ENCODE measurements around the gene KIF19.
A peak's percentile ranks its signal among the peaks of the same experiment; 100 is the strongest.

KIF19 gene

DNA sequence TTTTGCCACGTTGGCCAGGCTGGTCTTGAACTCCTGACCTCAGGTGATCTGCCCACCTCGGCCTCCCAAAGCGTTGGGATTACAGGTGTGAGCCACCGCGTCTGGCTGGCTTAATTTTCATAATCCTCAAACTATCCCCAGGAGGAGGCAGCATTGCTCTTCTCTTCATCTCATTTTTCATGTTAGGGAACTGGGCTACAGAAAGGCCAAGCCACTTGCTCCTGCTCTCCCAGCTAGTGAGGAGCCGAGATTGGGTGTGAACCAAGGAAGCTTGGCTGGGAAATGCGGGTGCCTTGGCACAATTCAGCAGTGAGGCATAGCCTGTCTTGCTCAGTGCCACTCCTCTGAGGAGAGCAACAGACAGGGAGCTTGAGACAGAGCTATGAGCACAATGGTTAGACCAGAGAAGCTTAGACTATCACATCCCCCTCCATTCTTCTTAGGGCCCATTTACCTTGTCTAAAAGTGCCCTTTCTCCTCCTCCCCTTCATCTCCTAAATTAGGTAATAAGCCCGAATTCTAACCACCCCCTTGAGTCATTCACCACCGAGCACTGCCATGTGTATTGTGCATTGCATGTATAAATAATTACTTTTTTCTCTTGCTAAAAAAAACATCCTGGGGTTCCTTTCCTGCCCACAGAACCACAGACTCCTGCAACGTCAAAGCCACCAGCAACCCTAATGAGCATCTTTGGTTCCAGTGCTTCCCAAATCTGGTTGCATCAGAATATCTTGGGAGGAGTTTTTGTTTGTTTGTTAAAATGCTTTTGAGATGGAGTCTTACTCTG lies 20.0 kb upstream of the KIF19 start:
- DNase-seq, result peak; percentile 83 to 95

DNA sequence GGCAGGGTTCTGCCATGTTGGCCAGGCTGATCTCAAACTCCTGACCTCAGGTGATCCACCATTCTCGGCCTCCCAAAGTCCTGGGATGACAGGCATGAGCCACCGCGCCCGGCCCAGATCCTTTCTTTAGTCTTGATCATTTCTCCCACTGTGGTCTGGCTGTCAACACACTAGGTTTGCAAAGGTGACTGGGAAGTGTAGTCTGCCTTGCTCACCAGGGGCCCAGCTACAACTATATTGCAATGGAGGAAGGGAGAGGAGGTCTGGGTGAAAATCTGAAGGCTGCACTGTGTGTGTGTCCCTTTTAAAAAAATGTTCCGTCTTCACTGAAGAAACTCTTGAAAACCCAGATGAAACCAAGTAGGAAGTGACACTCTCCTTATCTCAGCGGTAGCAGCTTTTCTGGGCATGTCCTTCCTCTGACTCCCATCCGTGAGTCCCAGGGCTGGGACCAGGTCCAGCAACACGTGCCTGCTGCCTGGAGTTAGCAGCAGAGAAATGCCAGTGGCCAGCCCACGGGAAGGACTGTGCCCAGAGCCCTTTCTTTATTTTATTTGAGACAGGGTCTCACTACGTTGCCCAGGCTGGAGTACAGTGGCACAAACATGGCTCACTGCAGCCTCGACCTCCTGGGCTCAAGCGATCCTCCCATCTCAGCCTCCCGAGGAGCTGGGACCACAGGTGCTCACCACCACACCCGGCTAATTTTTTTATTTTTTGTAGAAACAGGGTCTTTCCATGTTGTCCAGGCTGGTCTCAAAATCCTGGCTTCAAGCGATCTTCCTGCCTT lies 17.8 kb upstream of the KIF19 start:
- no peak for DNase-seq

DNA sequence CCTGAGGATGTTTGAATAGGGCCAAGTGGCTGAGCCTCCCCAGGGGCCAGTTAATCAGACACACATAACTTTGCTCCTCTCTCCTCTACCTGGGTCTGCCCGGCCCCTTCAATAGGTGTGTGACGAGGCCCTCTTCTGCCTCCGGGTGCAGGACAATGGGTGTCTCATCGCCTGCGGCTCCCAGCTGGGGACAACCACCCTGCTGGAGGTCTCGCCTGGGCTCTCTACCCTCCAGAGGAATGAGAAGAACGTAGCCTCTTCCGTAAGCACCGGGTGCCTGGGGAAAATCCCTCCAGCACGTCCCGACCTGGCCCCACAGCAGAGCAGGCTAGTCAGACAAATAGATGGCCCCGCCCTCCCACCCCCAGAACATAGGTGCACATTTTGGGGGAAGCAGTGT lies 16.1 kb upstream of the KIF19 start:
- DNase-seq, result no peak

DNA sequence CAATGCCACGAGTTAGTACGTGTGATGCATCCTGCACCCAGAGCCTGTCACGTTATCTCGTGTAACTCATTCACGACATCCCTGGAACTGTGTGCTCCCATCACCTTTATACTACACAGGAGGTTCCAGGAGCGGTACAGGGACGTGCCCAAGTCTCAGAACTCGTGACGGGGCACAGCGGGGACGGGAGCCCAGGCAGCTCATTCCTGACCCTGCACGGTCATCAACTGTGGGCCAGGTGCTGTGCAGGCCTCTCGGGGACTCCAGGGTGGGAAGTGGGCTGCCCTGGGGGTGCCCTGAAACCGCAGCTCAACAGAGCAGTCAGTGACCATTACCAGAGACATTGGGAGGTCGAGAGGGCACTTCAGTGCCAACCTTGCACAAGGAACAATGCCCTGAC lies 11.1 kb upstream of the KIF19 start:
- no peak for DNase-seq

DNA sequence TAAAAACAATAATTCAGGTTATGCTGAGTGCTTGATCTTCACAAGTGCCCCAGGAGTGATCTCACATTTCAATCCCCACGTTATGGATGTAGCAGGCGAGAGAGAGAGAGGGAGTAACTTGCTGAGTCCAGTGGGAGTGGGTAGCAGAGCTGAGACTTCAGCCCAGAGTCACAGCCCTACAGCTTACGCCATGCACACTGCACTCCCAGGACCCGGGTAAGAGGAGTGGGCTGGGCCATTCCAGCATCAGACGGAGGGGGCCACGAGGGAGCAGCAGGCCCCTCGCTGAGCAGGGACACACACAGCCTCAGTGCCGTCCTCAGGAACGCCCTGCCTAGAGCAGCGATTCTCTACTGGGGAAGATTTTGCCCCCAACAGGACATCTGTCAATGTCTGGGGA lies 9.8 kb upstream of the KIF19 start:
- DNase-seq, result peak; percentile 98 to 100

DNA sequence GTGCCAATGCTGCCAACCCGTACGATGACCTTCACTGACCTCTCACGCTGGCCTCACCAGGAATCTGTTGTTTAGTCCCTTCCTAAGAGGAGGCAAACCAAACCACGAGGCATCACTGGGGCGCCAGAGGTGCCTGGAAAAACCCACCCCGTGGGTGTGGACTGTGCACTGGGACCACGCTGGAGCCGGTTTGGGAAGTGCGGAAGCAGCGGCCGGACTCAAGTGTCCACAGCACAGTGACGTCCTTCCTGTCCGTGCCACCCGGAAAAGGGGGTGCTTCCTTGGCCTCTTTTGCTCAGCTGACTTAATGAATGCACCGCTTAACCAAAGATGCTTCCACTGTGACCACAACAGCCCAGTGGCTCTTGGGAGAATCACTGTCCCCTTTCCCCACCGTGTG lies 9.0 kb upstream of the KIF19 start:
- DNase-seq, result no peak

DNA sequence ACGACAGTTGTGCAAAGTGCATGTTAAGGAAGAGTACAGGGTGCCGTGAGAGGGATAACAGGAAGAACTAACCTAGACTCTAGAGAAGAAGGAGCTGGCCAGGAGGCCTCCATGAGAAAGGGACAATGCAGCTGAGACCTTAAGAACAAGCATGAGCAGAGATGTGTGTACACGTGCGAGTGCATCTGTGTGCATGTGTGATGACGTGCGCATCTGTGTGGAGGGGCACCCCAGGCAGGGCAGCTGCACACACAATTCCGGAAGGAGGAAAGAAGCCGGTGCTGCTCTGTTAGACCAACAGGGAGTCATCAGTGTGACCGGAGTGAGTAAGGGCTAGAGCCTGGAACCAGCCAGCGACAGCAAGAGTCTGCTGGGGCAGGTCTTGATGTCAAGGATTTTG lies 7.6 kb upstream of the KIF19 start:
- DNase-seq, result no peak

DNA sequence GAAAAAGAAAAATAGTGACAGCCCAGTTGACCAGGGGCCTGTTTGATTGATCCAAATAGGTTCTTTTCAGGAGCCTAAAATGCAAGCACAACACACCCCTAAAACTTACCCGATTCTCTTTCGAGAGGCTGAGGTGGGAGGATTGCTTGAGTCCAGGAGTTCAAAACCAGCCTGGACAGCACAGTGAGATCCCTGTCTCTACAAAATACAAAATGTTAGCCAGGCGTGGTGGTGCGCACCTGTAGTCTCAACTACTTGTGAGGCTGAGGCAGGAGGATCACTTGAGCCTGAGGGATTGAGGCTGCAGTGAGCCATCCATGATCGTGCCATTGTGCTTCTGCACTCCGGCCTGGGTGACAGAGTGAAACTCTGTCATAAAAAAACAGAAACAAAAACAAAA lies 1.5 kb upstream of the KIF19 start:
- DNase-seq, result no peak

DNA sequence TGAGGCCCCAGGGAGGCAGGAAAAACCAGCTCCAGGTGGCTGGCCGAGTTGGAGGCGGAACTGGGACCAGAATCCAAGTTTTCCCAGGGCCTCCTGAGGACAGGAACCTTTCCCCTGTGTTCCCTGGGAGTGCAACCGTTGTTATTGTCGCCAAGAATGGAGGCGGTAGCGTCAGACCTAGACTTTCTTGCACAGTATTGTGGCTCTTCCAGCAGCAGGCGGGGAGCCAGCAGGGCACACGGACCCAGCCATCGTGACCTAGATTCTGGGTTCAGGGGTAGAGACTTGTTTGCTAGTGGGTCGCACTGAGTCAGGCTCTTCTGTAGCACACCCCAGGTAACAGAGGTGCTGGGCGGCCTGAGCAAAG lies 667 bp upstream of the KIF19 start:
- no peak for DNase-seq

DNA sequence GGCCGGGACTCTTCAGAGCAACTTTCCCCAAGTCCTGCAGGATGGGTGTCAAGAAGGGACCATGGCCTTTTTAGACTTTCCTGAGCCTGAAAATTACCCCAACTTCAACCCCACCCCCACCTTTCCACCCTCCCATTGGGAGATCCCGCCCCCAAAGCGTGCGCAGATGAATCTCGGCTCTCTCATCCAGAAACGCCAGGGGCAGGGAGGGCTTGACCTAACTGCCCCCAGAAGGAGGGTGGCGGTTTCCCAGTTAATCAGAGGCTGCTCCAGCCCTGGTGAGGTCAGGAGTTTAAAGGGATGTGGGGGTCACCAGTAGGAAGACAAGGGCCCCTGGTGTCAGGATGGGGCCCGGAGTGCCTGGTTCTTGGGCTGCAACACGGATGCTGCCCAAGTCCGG lies 480 bp downstream of the KIF19 start:
- DNase-seq, result no peak

DNA sequence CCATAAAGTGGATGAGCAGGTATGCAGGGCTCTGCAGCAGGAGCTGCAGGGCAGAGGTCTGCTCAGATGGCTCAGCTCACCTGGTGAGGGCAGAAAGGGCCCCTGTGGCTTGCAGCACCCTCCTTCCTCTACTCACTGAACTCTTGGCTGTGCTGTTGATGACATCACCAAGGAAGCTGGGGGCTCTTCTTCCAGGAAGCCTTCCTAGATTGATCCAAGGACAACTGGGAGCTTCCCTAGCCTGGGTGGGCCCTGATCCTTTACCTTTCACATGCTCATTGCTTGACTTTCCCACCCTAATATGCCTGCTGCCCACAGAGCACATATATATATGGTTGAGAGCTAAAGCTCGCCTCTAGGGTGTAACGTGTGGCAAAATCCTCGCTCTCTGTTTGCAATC lies 2.5 kb downstream of the KIF19 start:
- no peak for DNase-seq

DNA sequence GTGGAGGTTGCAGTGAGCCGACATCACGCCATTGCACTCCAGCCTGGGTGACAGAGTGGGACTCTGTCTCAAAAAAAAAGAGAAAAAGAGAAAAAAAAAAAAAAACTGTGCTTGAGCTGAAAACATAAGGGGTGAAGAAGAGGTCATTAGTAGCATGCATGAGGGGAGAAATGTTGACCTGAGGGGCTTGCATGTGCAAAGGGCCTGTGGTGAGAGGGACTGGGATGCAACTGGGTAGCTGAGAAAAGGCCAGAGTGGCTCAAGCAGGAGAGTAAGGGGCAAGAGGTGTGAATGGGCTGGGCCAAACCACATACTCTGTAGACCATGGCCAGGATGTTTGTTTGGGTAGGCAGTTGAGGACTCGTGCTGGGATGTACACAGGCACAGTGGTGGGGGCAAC lies 3.4 kb downstream of the KIF19 start:
- no peak for DNase-seq

DNA sequence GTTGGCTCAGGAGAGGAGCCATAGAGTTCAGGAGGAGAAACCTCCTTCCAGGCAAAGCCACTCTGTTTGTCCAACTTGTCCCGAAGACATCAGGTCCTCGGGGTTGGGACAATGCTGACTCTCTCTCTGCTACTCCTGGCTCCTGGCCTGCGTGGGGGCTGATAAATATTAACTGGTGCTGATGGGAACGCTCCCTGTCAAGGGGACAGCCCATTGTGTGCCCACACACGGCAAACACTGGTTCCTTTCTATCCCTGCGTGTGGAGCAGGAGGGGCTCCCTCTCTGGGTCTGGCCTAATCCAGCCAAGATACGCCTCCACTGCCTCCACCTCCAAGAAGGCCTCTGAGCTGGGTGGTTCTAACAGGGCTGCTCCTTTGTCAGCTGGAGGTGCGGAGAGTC lies 4.4 kb downstream of the KIF19 start:
- no peak for DNase-seq

DNA sequence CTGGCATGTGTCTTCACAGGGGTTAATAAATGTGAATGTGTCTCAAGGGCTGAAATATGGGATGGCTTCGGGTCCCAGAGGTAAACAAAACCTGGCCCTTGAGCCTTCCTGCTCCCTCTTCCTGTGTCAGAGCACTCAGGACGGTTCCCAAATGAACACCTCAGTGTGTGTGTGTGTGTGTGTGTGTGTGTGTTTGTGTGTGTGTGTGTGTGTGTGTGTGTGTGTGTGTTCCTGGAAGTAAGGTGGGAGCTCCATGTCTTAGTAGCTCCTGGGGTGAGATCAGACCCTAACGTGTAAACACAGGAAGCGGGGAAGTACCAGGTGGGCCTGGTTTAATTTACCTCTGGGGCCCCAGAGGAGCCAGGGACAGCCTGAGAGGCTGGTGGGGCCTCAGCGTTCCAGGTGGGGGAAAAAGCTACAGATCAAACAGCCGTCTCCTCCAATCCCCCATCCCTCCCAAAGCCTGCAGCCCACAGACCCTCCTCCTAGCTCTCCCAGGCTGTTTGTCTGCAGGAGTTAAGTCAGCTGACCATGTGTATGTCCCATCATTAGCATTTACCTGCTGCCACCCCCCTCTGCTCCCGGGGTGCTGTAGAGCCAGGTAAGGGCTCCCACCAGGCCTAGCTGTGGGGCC lies 6.1 kb downstream of the KIF19 start:
- peak; percentile 56 to 76 for DNase-seq

DNA sequence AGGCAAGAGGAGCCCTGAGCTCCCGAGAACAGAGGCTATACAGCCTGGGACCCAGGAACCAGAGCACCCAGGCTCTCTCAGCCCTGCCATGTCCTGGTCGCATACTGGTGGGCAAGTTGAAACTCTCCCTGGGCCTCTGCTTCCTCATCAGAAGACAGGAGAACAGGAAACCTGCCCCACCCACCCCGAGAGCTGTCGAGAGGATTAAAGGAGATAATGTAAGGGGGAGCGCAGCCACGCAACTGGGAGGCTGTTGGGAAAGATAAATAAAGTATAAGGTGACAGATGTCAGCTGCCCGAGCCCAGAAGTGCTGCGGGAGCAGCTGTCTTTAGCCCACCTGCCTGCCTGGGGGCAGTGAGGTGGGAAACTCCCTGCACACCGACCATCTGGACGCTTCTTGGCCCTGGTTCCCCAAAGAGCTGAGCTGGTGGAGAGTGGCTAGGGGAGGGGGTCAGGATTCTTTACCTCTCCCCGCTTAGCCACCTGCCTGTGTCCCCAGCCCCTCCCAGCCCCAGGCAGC lies 6.8 kb downstream of the KIF19 start:
- DNase-seq, result peak; percentile 100

DNA sequence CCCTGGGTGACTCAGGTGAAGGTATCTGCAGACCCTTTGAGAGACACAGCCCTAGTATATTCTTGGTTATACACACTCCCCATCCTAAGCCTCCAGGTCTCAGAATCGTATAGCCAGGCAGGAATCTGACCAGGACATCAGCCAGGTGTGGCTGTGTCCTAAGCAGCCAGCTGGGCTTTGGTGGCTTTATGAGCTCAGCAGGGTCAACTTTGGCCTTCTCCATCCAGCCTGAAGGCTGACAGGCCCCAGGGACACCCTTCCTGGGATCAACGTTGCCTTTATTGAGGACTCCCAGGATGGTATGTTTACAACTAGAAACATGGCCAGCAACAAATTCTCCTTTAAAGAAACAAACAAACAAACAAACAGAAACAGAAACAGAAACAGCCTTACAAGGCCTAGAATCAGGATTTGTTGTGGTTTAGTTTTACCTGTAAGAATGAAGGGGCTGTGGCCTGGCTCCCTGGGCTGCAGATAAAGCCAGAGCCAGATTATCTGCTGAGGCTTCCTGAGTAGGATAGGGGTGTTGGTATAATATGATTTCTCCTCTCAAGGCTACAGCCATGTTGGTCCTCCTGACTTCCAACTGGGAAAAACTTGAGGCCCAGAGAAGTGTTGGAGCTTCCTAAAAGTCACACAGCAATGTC lies 8.5 kb downstream of the KIF19 start:
- no peak for DNase-seq

DNA sequence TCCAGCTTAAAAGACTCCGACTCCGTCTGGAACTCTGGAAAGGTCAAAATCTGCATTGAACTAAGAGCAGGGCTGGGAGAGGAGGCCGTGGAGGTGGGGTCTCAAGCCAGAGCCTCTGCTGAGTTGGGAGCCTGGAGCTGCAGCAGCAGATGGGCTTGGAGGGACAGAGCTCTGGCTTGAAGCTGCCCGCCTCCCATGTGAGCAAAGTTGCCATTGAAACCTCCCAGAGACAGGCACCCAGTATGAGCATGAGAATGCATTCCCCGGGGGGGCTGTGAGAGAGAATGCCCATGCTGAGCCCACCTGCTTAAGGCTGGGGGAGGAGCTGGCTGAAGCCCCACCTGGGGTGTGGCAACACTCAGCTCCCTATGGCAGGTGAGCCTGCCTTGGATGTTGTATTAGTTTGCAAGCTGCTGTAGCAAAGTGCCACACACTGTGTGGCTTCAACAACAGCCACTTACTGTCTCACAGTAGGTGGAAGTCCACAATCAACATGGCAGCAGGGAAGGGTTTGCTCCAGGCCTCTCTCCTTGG lies 9.6 kb downstream of the KIF19 start:
- DNase-seq, result peak in 1 of 2 experiments; percentile 58

DNA sequence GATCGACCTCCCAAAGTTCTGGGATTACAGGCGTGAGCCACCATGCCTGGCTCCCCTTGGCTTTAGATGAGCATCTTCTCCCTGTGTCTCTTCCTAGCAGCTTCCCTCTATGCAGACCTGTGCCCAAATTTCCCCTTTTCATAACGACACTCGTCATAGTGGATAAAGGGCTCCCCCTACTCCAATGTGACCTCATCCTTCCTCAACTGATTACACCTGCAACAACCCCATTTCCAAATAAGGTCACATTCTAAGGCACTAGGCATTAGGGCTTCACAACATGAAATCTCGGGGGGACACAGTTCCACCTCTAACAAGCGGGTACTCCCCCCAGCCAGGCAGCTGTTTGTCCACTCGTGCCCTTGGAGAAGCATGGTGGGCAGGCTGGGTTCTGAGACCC lies 10.3 kb downstream of the KIF19 start:
- no peak for DNase-seq

DNA sequence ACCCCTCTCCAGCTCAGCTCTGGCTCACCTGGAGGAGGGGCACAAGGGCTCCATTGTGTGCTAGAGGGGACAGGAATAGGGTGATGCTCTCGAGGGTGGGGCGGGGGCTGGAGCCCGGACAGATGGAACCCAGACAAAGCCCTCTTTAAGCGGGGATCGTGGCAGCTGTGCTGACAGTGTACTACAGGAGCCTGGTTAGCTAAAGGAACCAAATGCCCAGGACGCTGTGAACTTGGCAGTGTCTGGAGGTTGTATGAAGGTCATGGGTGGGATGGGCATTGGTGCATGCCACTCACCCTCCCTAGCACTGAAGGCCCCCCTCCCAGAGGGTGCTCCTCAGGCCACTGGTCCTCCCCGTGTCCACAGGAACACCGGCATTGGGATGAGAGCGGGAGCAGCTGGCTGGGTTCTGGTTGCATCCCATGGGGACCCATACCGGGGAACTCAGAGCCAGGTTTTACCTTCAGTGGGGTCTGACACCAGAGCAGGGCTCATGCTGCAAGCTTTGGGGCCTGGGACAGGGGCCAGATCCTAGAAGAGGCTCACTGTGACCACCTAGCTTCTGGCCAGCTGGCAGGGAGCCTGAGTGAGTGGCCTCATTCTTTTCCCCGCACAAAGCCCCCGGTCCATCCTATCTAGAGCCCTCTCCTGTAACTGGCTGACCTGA lies 11.9 kb downstream of the KIF19 start:
- DNase-seq, result peak; percentile 99

DNA sequence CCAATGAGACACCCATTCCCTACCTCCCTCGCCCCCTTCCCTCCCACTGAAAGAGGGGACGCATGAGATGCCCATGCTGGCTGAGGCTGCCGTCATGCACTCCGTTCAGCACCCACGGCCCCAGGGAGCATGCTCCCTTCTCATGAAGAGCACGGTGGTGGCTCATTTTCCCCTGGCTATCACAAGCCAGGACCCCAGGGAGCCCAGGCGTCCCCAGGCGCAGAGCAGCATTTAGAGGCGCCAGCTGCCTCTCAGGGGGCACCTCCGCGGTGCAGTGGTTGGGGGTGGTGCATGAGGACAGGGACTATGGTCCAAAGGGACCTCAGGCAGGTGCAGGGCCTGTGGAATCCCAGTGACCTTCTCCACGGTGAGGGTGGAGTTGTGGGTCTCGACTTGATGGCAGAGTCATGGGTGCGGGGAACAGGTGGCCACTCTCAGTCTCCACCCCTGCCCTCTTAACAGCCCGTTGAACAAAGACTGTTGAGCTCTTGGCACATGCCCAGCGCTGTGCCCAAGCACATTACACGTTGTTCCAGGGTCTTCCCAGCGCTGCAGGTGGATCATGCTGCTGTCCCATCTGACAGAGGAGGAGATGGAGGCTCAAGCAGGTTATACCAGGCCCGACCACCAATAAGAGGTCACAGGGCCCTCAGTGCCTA lies 13.6 kb downstream of the KIF19 start:
- DNase-seq, result peak; percentile 75 to 89

DNA sequence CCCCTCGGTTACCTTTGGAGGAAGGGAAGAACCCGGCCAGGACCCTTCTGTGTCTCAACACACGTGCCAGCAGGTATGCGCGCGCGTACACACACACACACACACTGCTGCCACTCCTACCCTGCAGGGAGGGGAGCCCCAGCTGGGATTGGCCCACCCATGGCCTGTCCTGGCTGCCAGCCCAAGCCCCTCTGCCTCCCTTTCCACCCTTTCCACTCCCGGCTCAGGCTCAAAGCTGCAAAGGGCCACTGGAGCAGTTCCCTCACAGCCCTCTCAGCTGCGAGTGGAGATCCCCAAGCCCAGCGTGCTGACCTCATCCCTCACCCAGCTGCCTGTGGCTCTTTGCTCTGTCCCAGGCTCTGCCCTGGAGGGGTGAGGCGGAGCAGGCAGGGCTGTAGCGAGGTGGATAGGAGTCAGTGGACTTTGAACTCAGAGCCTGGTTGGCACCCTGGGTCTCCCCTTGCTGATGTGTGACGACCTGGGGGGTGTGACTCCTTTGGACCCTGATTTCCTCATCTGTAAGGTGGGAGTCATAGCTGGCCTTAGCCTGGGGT lies 14.5 kb downstream of the KIF19 start:
- DNase-seq, result peak; percentile 47 to 63

DNA sequence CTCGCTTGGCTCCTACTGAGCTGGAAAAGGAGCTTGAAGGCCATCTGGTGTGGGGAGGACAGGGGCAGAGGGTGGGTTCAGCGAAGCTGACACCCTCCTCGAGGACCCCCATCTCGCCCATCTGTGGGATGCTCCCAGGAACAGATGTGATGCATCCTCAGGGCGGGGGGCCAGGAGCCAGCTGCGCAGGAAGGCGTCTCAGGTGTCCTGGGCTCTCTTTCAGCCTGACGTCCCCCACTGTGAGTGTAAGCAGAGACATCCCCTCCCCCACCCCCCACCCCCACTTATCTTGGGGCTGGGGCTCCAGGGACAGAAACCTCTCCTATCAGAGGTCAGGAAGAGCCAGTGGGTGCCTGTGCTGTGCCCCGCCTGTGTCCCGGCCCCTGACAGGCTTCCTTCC lies 16.2 kb downstream of the KIF19 start:
- peak; percentile 100 for DNase-seq
